GM23338 (cell line): ENCODE results near the gene IL20RB.

Source experiments
- CREB1 ChIP-seq: fragments of 250-450 bp; sonication (Bioruptor Pico); IDR thresholded peaks from 2 replicates; pipeline ENCODE4 v1.5.0; 2020; ENCODE audit warnings: low read depth, mild to moderate bottlenecking, moderate library complexity
- EZH2 ChIP-seq: fragments of 200-600 bp; sonication (generic); IDR thresholded peaks from one replicate; pipeline ENCODE4 v1.8.0; 2017; ENCODE audit warnings: antibody characterized with exemption, mild to moderate bottlenecking, low read depth; ENCODE audit not compliant: unreplicated experiment
- POLR2AphosphoS5 ChIP-seq: IDR thresholded peaks from 2 replicates; pipeline ENCODE4 v1.6.1; 2016; ENCODE audit warnings: antibody characterized with exemption, low read depth
- TF ChIP-seq, protein P1 (sequence below), 2 experiments: fragments of 200-600 bp in 1 of 2; sonication (generic) in 1 of 2; conservative IDR thresholded peaks; 2 replicates each; pipeline versions ENCODE4 v1.5.1 to v1.6.1; 2016 to 2017; ENCODE audit warnings: antibody characterized with exemption in 2 of 2, low read depth in 2 of 2, mild to moderate bottlenecking in 2 of 2, moderate library complexity in 1 of 2
- TF ChIP-seq, protein P2 (sequence below): IDR thresholded peaks from one replicate; pipeline ENCODE4 v1.6.1; 2018; ENCODE audit warnings: antibody characterized with exemption; ENCODE audit not compliant: unreplicated experiment

DNA sequence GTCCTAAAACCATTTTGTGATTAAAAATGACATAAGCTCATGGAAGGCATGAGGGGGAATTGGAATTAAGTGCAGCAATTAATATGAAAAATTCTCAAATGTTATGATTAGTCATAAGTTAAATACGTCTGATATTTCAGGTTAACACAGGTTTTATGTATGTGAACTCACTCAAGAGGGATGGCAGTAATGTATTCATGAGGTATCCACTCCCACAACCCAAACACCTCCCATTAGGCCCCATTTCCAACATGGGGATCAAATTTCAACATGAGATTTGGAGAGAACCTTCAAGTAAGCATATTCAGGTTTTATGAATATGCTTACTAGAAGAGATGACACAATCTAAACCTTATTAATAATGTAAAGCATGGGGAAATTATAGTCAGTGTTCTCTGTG is 41.6 kb upstream of the IL20RB start:
- TF ChIP-seq, protein P1, sequence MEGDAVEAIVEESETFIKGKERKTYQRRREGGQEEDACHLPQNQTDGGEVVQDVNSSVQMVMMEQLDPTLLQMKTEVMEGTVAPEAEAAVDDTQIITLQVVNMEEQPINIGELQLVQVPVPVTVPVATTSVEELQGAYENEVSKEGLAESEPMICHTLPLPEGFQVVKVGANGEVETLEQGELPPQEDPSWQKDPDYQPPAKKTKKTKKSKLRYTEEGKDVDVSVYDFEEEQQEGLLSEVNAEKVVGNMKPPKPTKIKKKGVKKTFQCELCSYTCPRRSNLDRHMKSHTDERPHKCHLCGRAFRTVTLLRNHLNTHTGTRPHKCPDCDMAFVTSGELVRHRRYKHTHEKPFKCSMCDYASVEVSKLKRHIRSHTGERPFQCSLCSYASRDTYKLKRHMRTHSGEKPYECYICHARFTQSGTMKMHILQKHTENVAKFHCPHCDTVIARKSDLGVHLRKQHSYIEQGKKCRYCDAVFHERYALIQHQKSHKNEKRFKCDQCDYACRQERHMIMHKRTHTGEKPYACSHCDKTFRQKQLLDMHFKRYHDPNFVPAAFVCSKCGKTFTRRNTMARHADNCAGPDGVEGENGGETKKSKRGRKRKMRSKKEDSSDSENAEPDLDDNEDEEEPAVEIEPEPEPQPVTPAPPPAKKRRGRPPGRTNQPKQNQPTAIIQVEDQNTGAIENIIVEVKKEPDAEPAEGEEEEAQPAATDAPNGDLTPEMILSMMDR (conservative IDR thresholded peaks at IDR 0.05; ENCODE audit: low read depth in 2 of 2) = no peak
- TF ChIP-seq POLR2AphosphoS5 = no peak
- no peak for TF ChIP-seq EZH2
- TF ChIP-seq, protein P2, sequence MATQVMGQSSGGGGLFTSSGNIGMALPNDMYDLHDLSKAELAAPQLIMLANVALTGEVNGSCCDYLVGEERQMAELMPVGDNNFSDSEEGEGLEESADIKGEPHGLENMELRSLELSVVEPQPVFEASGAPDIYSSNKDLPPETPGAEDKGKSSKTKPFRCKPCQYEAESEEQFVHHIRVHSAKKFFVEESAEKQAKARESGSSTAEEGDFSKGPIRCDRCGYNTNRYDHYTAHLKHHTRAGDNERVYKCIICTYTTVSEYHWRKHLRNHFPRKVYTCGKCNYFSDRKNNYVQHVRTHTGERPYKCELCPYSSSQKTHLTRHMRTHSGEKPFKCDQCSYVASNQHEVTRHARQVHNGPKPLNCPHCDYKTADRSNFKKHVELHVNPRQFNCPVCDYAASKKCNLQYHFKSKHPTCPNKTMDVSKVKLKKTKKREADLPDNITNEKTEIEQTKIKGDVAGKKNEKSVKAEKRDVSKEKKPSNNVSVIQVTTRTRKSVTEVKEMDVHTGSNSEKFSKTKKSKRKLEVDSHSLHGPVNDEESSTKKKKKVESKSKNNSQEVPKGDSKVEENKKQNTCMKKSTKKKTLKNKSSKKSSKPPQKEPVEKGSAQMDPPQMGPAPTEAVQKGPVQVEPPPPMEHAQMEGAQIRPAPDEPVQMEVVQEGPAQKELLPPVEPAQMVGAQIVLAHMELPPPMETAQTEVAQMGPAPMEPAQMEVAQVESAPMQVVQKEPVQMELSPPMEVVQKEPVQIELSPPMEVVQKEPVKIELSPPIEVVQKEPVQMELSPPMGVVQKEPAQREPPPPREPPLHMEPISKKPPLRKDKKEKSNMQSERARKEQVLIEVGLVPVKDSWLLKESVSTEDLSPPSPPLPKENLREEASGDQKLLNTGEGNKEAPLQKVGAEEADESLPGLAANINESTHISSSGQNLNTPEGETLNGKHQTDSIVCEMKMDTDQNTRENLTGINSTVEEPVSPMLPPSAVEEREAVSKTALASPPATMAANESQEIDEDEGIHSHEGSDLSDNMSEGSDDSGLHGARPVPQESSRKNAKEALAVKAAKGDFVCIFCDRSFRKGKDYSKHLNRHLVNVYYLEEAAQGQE = no peak
- no peak for TF ChIP-seq CREB1 (CRISPR knock-in tag)
